Peyer's patch (tissue), 4 donors: ENCODE results near the gene TICRR.

Source experiments
- POLR2A ChIP-seq, 2 donors: fragments of 450-650 bp; IDR thresholded peaks; one replicate each; pipeline ENCODE4 v1.5.1; 2017; ENCODE audit warnings: antibody characterized with exemption in 2 of 2, mild to moderate bottlenecking in 2 of 2, moderate library complexity in 2 of 2
- TF ChIP-seq, protein P1 (sequence below), 6 experiments: fragments of 450-650 bp in 4 of 6; fragments of 200-600 bp in 2 of 6; sonication (generic) in 1 of 6; IDR thresholded peaks; one replicate each; pipeline ENCODE4 v1.5.1; 2017 to 2019; ENCODE audit warnings: antibody characterized with exemption in 6 of 6, mild to moderate bottlenecking in 3 of 6, moderate library complexity in 1 of 6

DNA sequence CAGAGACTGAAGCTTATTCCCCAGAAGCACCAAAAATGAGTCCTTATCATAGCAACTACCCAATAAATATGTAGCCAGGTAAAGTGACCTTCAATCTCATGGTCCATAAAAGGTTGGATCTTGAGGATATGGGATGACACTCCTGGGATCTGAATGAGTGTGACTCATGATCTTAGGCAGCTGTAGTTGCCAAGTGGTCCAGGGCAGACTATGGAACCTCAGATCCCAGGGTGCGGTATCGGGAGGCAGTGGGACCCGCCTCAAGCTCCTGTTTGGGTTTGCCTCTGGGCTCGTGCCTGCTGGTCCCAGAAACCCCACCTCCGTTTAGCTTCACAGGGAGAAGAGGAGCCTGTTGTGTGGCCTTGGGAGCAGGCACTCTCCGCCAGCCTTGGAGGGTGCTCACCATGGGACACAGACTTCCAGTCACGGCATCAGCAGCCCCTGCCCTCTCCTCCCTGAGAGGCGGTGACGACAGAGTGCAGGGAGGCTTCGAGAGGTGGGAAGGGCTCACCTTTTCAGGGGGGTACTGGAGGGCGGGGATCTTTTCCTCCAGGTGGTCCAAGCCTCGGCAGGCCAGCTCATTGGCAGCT, 95.8 kb downstream of the TICRR start:
- peak in 1 of 2 donors; percentile 15 for TF ChIP-seq POLR2A (IDR thresholded peaks at IDR 0.05)
- TF ChIP-seq, protein P1, sequence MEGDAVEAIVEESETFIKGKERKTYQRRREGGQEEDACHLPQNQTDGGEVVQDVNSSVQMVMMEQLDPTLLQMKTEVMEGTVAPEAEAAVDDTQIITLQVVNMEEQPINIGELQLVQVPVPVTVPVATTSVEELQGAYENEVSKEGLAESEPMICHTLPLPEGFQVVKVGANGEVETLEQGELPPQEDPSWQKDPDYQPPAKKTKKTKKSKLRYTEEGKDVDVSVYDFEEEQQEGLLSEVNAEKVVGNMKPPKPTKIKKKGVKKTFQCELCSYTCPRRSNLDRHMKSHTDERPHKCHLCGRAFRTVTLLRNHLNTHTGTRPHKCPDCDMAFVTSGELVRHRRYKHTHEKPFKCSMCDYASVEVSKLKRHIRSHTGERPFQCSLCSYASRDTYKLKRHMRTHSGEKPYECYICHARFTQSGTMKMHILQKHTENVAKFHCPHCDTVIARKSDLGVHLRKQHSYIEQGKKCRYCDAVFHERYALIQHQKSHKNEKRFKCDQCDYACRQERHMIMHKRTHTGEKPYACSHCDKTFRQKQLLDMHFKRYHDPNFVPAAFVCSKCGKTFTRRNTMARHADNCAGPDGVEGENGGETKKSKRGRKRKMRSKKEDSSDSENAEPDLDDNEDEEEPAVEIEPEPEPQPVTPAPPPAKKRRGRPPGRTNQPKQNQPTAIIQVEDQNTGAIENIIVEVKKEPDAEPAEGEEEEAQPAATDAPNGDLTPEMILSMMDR (IDR thresholded peaks at IDR 0.05) = no peak
